Spleen (tissue), 11 donors: ENCODE results near the gene CNDP1. TPM values are rescaled to one million over a fixed set of nuclear protein-coding genes. Genes with fewer than 3 reads are reported as not detected.

Experiments
- DNase-seq: peaks from one replicate; pipeline ENCODE4 v3.0.0-alpha.2; 2020
- H3K27ac ChIP-seq, 8 donors: fragments of 200-600 bp; sonication (generic) in 7 of 8; 1 replicate in 4 of 8; 2 replicates in 4 of 8; pipeline versions ENCODE4 v1.5.0 to v1.8.0; 2016 to 2021; ENCODE audit warnings: inconsistent platforms in 4 of 8, mild to moderate bottlenecking in 4 of 8, moderate library complexity in 1 of 8
- H3K27me3 ChIP-seq, 7 donors: fragments of 200-600 bp; sonication (generic) in 6 of 7; replicated peaks in 1 of 7; 1 replicate in 4 of 7; 2 replicates in 3 of 7; pipeline versions ENCODE4 v1.5.0 to v1.8.0; 2016 to 2021; ENCODE audit warnings: inconsistent platforms in 3 of 7, mild to moderate bottlenecking in 1 of 7
- H3K36me3 ChIP-seq, 6 donors: fragments of 200-600 bp; sonication (generic) in 5 of 6; 1 replicate in 4 of 6; 2 replicates in 2 of 6; pipeline versions ENCODE4 v1.5.0 to v1.8.0; 2016 to 2021; ENCODE audit warnings: inconsistent platforms in 2 of 6
- H3K4me1 ChIP-seq, 6 donors: fragments of 200-600 bp; sonication (generic) in 5 of 6; 1 replicate in 3 of 6; 2 replicates in 3 of 6; pipeline versions ENCODE4 v1.5.0 to v1.8.0; 2016 to 2021; ENCODE audit warnings: inconsistent platforms in 3 of 6
- H3K4me3 ChIP-seq, 8 donors: fragments of 200-600 bp; sonication (generic) in 7 of 8; 1 replicate in 4 of 8; 2 replicates in 4 of 8; pipeline versions ENCODE4 v1.5.0 to v1.8.0; 2016 to 2021; ENCODE audit warnings: inconsistent platforms in 4 of 8, mild to moderate bottlenecking in 4 of 8, moderate library complexity in 2 of 8
- H3K9me3 ChIP-seq, 8 donors: fragments of 200-600 bp; sonication (generic) in 7 of 8; 1 replicate in 4 of 8; 2 replicates in 4 of 8; pipeline versions ENCODE4 v1.5.0 to v1.8.0; 2016 to 2021; ENCODE audit warnings: inconsistent platforms in 4 of 8
- CTCF ChIP-seq, 11 experiments: fragments of 200-600 bp in 7 of 11; fragments of 450-650 bp in 4 of 11; sonication (generic) in 4 of 11; IDR thresholded peaks in 8 of 11; conservative IDR thresholded peaks in 3 of 11; 1 replicate in 7 of 11; 2 replicates in 4 of 11; pipeline versions ENCODE4 v1.4.0 to v1.8.0; 2016 to 2021; ENCODE audit warnings: antibody characterized with exemption in 11 of 11, inconsistent platforms in 4 of 11, mild to moderate bottlenecking in 1 of 11
- POLR2A ChIP-seq, 3 donors: fragments of 450-650 bp; IDR thresholded peaks; one replicate each; pipeline ENCODE4 v1.5.1; 2017; ENCODE audit warnings: antibody characterized with exemption in 3 of 3, mild to moderate bottlenecking in 1 of 3
- POLR2AphosphoS5 ChIP-seq, 3 donors: sonication (generic); formaldehyde crosslinking; IDR thresholded peaks; one replicate each; pipeline ENCODE4 v1.5.1; 2017; ENCODE audit warnings: antibody characterized with exemption in 3 of 3
- WGBS, 5 donors: extraction: QIAGEN DNeasy Blood & Tissue Kit in 3 of 5; methylation state at CpG; one replicate each; pipeline versions ENCODE4 v1.1.5 to v1.1.7; 2013 to 2018; 5-methylcytosine and 5-hydroxymethylcytosine counted together
- intact Hi-C: fragments of 100-400 bp; cut with DNase I; formaldehyde crosslinking; loops from one replicate; pipeline ENCODE4 v1.15.0; 2023; ENCODE audit warnings: low total_unique reads
- polyA plus RNA-seq, 3 donors: library from polyadenylated mRNA; stranded (reverse); fragments of 200-250 nt; gene quantifications; one replicate each; pipeline ENCODE4 v1.2.1, GENCODE V29; 2013
- total RNA-seq, 7 donors: library from RNA; depleted of rRNA in 3 of 7; stranded (reverse); fragments of >200 nt in 3 of 7; fragmentation: NEBNext Ultra II Directional in 4 of 7; extraction: Animal tissue kit (Norgen Biotek cat#: 25700) in 4 of 7; gene quantifications; one replicate each; pipeline versions ENCODE4 v1.1.0 to v1.2.1, GENCODE V29; 2016 to 2021
- donor health status: healthy with polysubstance abuse.
- donor health status: DM: no; HTN: no; CAD: no; lungs with moderate emphysema.
- donor health status: DM: no; HTN: no; CAD: no.
- donor health status: Bipolar disorder and iron deficiency.
- donor health status: healthy.
- donor health status: DM: no; HTN: no; CAD: no.
- donor health status: DM: yes; HTN: yes; CAD: no.

Gene CNDP1
- total and polyA plus RNA-seq, 10 donors, result 0.03 to 0.59 (median 0.18) TPM; not detected in 2

- H3K4me3 ChIP-seq, result no peak overlapping the region
- H3K36me3 ChIP-seq, result no peaks in the 10 kb centered on the region
- no peaks in the 10 kb centered on the region for H3K27me3 ChIP-seq
- no peak overlapping the region for H3K27ac ChIP-seq
- DNase-seq, result no peak
- 46 to 63% (median 50%) methylated on average over 7 of the region's 7 CpGs for WGBS, 5 donors
- intact Hi-C loops, result no loop called here
- peaks cover 0 to 23% (median 8%) of the 10 kb centered on the region in 6 donors for H3K4me1 ChIP-seq
- TF ChIP-seq POLR2AphosphoS5 (IDR thresholded peaks at IDR 0.05) (no peak), POLR2A (IDR thresholded peaks at IDR 0.05) (no peak), CTCF (IDR thresholded peaks at IDR 0.05 in 8 of 11, conservative IDR thresholded peaks at IDR 0.05 in 3 of 11) (peak in 2 of 11 experiments; percentile 14 to 25)
- peaks cover 0 to 14% (median 9%) of the 10 kb centered on the region in 8 donors for H3K9me3 ChIP-seq
Observed at GRCh38 chr18:74567822-74568221, 33.5 kb downstream of the CNDP1 start.

GRCh38 chr18:74569401-74569800 is 35.1 kb downstream of the CNDP1 start:
- DNase-seq, result no peak
- 86 to 97% (median 90%) methylated on average over 4 of the region's 4 CpGs for WGBS, 5 donors
- Histone ChIP-seq H3K4me1 (peaks cover 0 to 15% (median 5%) of the 10 kb centered on the region in 6 donors), H3K4me3 (no peak overlapping the region), H3K27me3 (peaks cover 0 to 3% (median 0%) of the 10 kb centered on the region in 7 donors), H3K36me3 (no peaks in the 10 kb centered on the region), H3K9me3 (peaks cover 0 to 14% (median 9%) of the 10 kb centered on the region in 8 donors), H3K27ac (no peak overlapping the region)
- intact Hi-C loops, result no loop called here
- TF ChIP-seq POLR2A (IDR thresholded peaks at IDR 0.05) (no peak), CTCF (IDR thresholded peaks at IDR 0.05 in 8 of 11, conservative IDR thresholded peaks at IDR 0.05 in 3 of 11) (no peak), POLR2AphosphoS5 (IDR thresholded peaks at IDR 0.05) (no peak)

- peaks cover 0 to 10% (median 2%) of the 10 kb centered on the region in 6 donors for H3K4me1 ChIP-seq
- H3K27me3 ChIP-seq, result peaks cover 0 to 3% (median 0%) of the 10 kb centered on the region in 7 donors
- no peak for DNase-seq
- intact Hi-C loops, result no loop called here
- WGBS, 5 donors, result 74 to 89% (median 82%) methylated on average over 4 of the region's 4 CpGs
- H3K4me3 ChIP-seq, result no peak overlapping the region
- H3K36me3 ChIP-seq, result no peaks in the 10 kb centered on the region
- peaks cover 0 to 14% (median 9%) of the 10 kb centered on the region in 8 donors for H3K9me3 ChIP-seq
- TF ChIP-seq CTCF (IDR thresholded peaks at IDR 0.05 in 8 of 11, conservative IDR thresholded peaks at IDR 0.05 in 3 of 11) (no peak), POLR2A (IDR thresholded peaks at IDR 0.05) (no peak), POLR2AphosphoS5 (IDR thresholded peaks at IDR 0.05) (no peak)
- H3K27ac ChIP-seq, result no peak overlapping the region
Observed at GRCh38 chr18:74570266-74570665, 36.0 kb downstream of the CNDP1 start.

GRCh38 chr18:74571895-74572680 is 37.8 kb downstream of the CNDP1 start:
- intact Hi-C loops, result no loop called here
- DNase-seq, result no peak
- peak overlapping the region in 2 of 8 donors; percentile 18 to 25 for H3K27ac ChIP-seq
- TF ChIP-seq POLR2AphosphoS5 (IDR thresholded peaks at IDR 0.05) (peak in 2 of 3 donors; percentile 58 to 61), CTCF (IDR thresholded peaks at IDR 0.05 in 8 of 11, conservative IDR thresholded peaks at IDR 0.05 in 3 of 11) (no peak)
- no peaks in the 10 kb centered on the region for H3K9me3 ChIP-seq
- no peaks in the 10 kb centered on the region for H3K36me3 ChIP-seq
- H3K4me3 ChIP-seq, result no peak overlapping the region
- H3K27me3 ChIP-seq, result peaks cover 0 to 3% (median 0%) of the 10 kb centered on the region in 7 donors
- H3K4me1 ChIP-seq, result peaks cover 0 to 10% (median 2%) of the 10 kb centered on the region in 6 donors
- 70 to 88% (median 77%) methylated on average over 12 of the region's 12 CpGs for WGBS, 5 donors
